HG03521 (cell line): ENCODE results near the gene HAUS5.
"Not testable (repeated sequence)": the region's sequence is repeated elsewhere in the genome, so short reads cannot be mapped to it uniquely, and the experiment has no call there.

Experiments
- ATAC-seq: cut with Tn5 transposase; IDR thresholded peaks from one replicate; pipeline ENCODE4 v1.9.1; 2021; ENCODE audit warnings: mild to moderate bottlenecking, moderate library complexity; ENCODE audit not compliant: unreplicated experiment

HAUS5 gene

GRCh38 chr19:35612559-35613321 lies at the start of gene HAUS5:
Gene HAUS5 (plus strand): TSS chr19:35612735. CDS start chr19:35612795, 60 bp downstream.
- peak; percentile 71 for ATAC-seq

GRCh38 chr19:35562776-35563175 lies 49.8 kb upstream of the HAUS5 start:
- ATAC-seq: no peak

GRCh38 chr19:35563207-35563829 lies 49.2 kb upstream of the HAUS5 start, which contains the start of gene ATP4A:
Gene ATP4A (minus strand): TSS chr19:35563658. CDS start chr19:35563629, 29 bp downstream.
- no peak for ATAC-seq

GRCh38 chr19:35565016-35565856 lies 47.3 kb upstream of the HAUS5 start:
- no peak for ATAC-seq

- no peak for ATAC-seq
These were observed 45.8 kb upstream of the HAUS5 start for GRCh38 chr19:35566738-35567137.

GRCh38 chr19:35569281-35569781 lies 43.2 kb upstream of the HAUS5 start:
- ATAC-seq: no peak

- ATAC-seq: no peak
These were observed 41.0 kb upstream of the HAUS5 start for GRCh38 chr19:35571406-35571965.

GRCh38 chr19:35577918-35578317 lies 34.6 kb upstream of the HAUS5 start:
- ATAC-seq: no peak

GRCh38 chr19:35578707-35579106 lies 33.8 kb upstream of the HAUS5 start:
- no peak for ATAC-seq

GRCh38 chr19:35582760-35583159 lies 29.8 kb upstream of the HAUS5 start:
- no peak for ATAC-seq

GRCh38 chr19:35585848-35586247 lies 26.7 kb upstream of the HAUS5 start, which contains the start of gene PMIS2:
Gene PMIS2 (plus strand): TSS chr19:35586173. CDS start chr19:35586260, 87 bp downstream.
- no peak for ATAC-seq

- ATAC-seq: no peak
These were observed 25.2 kb upstream of the HAUS5 start for GRCh38 chr19:35587321-35587720.

- ATAC-seq: no peak
These were observed 21.7 kb upstream of the HAUS5 start for GRCh38 chr19:35590875-35591274.

- ATAC-seq: no peak
These were observed 20.3 kb upstream of the HAUS5 start for GRCh38 chr19:35592226-35592625.

GRCh38 chr19:35595026-35595425 lies 17.5 kb upstream of the HAUS5 start:
- not testable (repeated sequence) for ATAC-seq

- ATAC-seq: no peak
These were observed 16.6 kb upstream of the HAUS5 start for GRCh38 chr19:35595928-35596327.

- ATAC-seq: no peak
These were observed 16.1 kb upstream of the HAUS5 start for GRCh38 chr19:35596366-35596999.

GRCh38 chr19:35601971-35602370 lies 10.6 kb upstream of the HAUS5 start:
- ATAC-seq: no peak

GRCh38 chr19:35604436-35604835 lies 8.1 kb upstream of the HAUS5 start:
- not testable (repeated sequence) for ATAC-seq

GRCh38 chr19:35607170-35607569 lies 5.4 kb upstream of the HAUS5 start:
- ATAC-seq: not testable (repeated sequence)
